ENCODE results near the gene MECP2. TPM values are rescaled to one million over a fixed set of nuclear protein-coding genes. Genes with fewer than 3 reads are reported as not detected.

The MECP2 gene
- total RNA-seq, 2 donors from 2014 or later: 65.5 to 103 TPM

GRCh38 chrX:154125391-154126040 is 28.0 kb upstream of the MECP2 start:
- no peak for DNase-seq (ENCODE audit: low spot score)
- Mint-ChIP-seq H3K9me3 (no peaks in the 10 kb centered on the region), H3K36me3 (no peaks in the 10 kb centered on the region), H3K27ac (no peak overlapping the region), H3K27me3 (no peaks in the 10 kb centered on the region), H3K4me3 (no peak overlapping the region), H3K4me1 (ENCODE audit: low read depth in 2 of 2) (peaks cover 5 to 19% of the 10 kb centered on the region in 2 donors)
- ATAC-seq: no peak

GRCh38 chrX:154123241-154124219 is 26.0 kb upstream of the MECP2 start:
- Mint-ChIP-seq H3K27me3 (no peaks in the 10 kb centered on the region), H3K9me3 (no peaks in the 10 kb centered on the region), H3K36me3 (no peaks in the 10 kb centered on the region), H3K27ac (peak overlapping the region in 1 of 2 donors; percentile 3), H3K4me1 (ENCODE audit: low read depth in 2 of 2) (peaks cover 5 to 19% of the 10 kb centered on the region in 2 donors), H3K4me3 (peak overlapping the region; percentile 58)
- ATAC-seq: peak; percentile 83 to 90
- no peak for DNase-seq (ENCODE audit: low spot score)

DNA sequence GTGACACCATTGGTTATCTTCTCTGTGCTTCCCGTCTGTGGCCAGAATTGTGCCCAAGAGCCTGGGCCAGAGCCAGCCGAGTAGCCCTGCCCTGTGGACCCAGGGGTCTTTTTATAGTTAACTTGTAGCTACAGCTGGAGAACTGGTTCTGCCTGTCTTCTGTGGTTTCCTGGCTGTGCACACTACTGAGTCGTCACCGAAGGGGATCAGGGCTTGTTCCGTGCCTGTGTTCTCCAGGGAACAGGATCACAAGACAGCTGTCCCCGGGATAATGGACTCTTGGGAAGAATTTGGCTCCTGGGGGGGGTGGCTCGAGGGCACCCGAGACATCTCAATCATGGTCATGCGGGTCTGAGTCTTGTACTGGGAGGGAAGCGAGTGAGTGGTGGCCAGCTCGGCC is 24.4 kb upstream of the MECP2 start:
- Mint-ChIP-seq H3K4me3 (no peak overlapping the region), H3K27me3 (no peaks in the 10 kb centered on the region), H3K4me1 (ENCODE audit: low read depth in 2 of 2) (peaks cover 5 to 19% of the 10 kb centered on the region in 2 donors), H3K27ac (no peak overlapping the region), H3K9me3 (no peaks in the 10 kb centered on the region), H3K36me3 (no peaks in the 10 kb centered on the region)
- ATAC-seq (no peak), DNase-seq (ENCODE audit: low spot score) (no peak)

DNA sequence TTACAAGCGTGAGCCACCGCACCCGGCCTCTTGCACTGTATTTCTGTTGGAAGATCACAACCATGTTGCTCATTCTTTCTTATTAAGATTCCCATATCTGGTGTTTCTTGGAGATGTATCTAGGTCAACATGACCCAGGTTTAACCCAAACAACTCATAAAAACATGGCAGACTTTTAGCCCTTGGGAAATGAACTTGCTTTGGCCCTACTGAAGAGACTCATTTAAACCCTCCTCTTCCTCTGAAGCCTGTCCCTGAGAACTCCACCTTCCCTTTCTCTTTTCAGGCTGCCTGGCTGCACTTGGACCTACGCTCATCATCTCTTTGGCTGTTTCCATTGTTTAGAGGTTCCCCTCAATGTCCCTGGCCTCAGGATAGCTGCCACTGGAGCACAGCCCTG is 23.7 kb upstream of the MECP2 start:
- H3K4me3 Mint-ChIP-seq: no peak overlapping the region

GRCh38 chrX:154120567-154120966 is 23.1 kb upstream of the MECP2 start:
- H3K36me3 Mint-ChIP-seq: no peaks in the 10 kb centered on the region
- H3K9me3 Mint-ChIP-seq: no peaks in the 10 kb centered on the region
- no peak for ATAC-seq
- no peaks in the 10 kb centered on the region for H3K27me3 Mint-ChIP-seq
- peaks cover 9 to 15% of the 10 kb centered on the region in 2 donors for H3K4me1 Mint-ChIP-seq (ENCODE audit: low read depth in 2 of 2)
- H3K4me3 Mint-ChIP-seq: no peak overlapping the region
- no peak overlapping the region for H3K27ac Mint-ChIP-seq
- no peak for DNase-seq (ENCODE audit: low spot score)

More for the DNA sequence above, 23.7 kb upstream of the MECP2 start:
- ATAC-seq (no peak), DNase-seq (ENCODE audit: low spot score) (no peak)
- Mint-ChIP-seq H3K36me3 (no peaks in the 10 kb centered on the region), H3K9me3 (no peaks in the 10 kb centered on the region), H3K4me1 (ENCODE audit: low read depth in 2 of 2) (peaks cover 8 to 19% of the 10 kb centered on the region in 2 donors), H3K27me3 (no peaks in the 10 kb centered on the region), H3K27ac (no peak overlapping the region)

DNA sequence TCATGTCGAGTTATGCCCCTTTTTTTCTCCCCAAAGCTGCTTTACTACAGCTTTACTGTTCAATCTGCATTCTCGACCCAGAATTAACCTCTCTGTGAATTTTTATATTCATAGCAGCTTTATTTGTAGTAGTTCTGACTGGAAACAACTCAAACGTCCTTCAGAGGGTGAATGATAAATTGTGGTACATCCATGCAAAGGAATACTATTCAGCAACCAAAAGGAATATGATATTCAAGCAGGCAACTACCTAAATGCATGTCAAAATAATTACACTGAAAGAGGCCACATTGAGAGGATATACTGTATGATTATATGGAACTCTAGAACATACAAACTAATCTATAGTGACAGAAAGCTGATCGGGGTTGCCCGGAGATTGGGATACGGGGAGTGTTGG is 20.0 kb upstream of the MECP2 start:
- Mint-ChIP-seq H3K4me3 (no peak overlapping the region), H3K9me3 (no peaks in the 10 kb centered on the region), H3K27ac (no peak overlapping the region), H3K36me3 (no peaks in the 10 kb centered on the region), H3K27me3 (peaks cover 0 to 8% of the 10 kb centered on the region in 2 donors), H3K4me1 (ENCODE audit: low read depth in 2 of 2) (peaks cover 3 to 9% of the 10 kb centered on the region in 2 donors)
- DNase-seq (ENCODE audit: low spot score) (no peak), ATAC-seq (no peak)

DNA sequence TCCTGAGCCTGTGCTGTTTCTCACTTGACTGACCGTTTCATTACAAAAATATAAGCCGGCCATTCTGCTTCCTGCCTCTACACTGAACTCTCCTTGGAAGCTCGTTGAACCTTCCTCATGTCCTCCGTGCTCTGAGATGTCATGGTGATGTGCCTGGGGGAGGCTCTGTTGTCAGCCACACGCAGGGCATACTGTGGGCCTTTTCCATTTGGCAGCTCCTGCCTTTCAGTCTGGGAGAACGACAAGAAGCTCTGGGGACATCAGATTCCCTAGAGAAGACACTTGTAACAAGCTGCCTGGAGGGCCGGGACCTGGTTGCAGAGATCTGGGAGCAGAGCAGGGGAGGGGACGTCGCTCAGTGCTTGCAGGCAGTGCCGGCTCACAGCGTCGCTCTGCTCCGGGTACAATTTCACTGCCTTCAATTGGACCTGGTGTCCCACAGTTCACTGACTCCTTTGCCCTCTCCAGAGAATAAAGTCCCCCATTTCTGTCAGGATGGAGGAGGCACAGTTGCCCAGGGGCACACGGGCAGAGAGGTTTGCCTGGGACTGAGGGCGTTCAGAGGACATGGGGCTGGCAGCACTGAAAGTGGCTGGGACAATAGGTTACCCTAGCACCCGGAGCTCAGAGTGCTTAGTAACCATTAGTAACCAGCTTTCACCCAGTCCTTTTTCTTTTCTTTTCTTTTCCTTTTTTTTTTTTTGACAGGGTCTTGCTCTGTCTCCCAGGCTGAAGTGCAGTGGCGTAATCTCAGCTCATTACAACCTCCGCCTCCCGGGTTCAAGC is 19.1 kb upstream of the MECP2 start:
- Mint-ChIP-seq H3K36me3 (no peaks in the 10 kb centered on the region), H3K9me3 (no peaks in the 10 kb centered on the region), H3K27ac (no peak overlapping the region), H3K4me1 (ENCODE audit: low read depth in 2 of 2) (peaks cover 0 to 9% of the 10 kb centered on the region in 2 donors), H3K4me3 (no peak overlapping the region), H3K27me3 (peaks cover 0 to 8% of the 10 kb centered on the region in 2 donors)
- no peak for DNase-seq (ENCODE audit: low spot score)
- no peak for ATAC-seq

- ATAC-seq: no peak
- Mint-ChIP-seq H3K27me3 (peaks cover 0 to 8% of the 10 kb centered on the region in 2 donors), H3K9me3 (no peaks in the 10 kb centered on the region), H3K4me3 (no peak overlapping the region), H3K27ac (no peak overlapping the region), H3K36me3 (no peaks in the 10 kb centered on the region), H3K4me1 (ENCODE audit: low read depth in 2 of 2) (peaks cover 0 to 9% of the 10 kb centered on the region in 2 donors)
- DNase-seq (ENCODE audit: low spot score): no peak
These were observed 18.2 kb upstream of the MECP2 start for GRCh38 chrX:154115750-154116149.

DNA sequence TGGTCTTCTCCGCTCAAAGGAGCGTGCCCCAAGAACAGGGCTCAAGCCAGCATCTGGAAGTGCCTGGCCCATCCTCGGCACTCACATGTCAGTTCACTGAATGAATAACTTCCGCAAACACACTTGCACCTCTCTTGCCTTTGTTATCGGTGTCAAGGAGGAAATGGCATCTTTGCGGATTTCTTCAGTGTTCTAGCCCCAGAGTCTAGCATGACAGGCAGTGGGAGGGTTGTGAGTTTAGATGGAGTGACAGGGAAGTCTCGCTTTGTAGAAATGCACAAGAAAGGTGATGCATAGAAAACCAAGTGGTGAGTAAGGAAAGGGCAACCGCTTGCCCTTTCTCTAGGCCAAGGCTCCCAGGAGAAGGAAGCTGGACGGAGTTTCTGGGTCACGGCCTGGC is 17.6 kb upstream of the MECP2 start:
- Mint-ChIP-seq H3K36me3 (no peaks in the 10 kb centered on the region), H3K4me3 (peak overlapping the region; percentile 27), H3K27ac (peak overlapping the region in 1 of 2 donors; percentile 46), H3K9me3 (no peaks in the 10 kb centered on the region), H3K27me3 (peaks cover 0 to 8% of the 10 kb centered on the region in 2 donors), H3K4me1 (ENCODE audit: low read depth in 2 of 2) (peaks cover under 1 to 9% of the 10 kb centered on the region in 2 donors)
- DNase-seq (ENCODE audit: low spot score): no peak
- ATAC-seq: peak in 1 of 2 donors; percentile 33

DNA sequence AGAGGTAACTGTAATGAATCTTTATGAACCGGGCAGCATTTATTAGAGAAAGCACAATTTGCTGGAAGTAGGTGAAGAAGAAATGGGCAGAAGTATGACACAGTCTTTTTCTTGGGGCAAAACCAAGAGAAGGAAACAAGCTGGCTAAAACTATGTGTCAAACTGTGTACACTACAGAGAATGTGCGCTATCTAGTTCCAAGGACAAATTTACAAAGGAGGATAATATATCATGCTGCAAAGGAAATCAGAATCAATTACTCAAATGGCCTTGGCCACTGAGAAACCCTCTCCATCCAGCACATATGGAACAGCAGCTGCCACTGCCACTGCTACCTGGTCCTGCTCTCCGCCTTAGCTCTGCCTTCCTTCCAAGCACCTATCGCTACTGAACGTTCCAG is 17.1 kb upstream of the MECP2 start:
- peaks cover 2 to 9% of the 10 kb centered on the region in 2 donors for H3K4me1 Mint-ChIP-seq (ENCODE audit: low read depth in 2 of 2)
- peak overlapping the region; percentile 27 for H3K4me3 Mint-ChIP-seq
- DNase-seq (ENCODE audit: low spot score) (no peak), ATAC-seq (no peak)
- H3K36me3 Mint-ChIP-seq: no peaks in the 10 kb centered on the region
- H3K9me3 Mint-ChIP-seq: no peaks in the 10 kb centered on the region
- peak overlapping the region in 1 of 2 donors; percentile 46 for H3K27ac Mint-ChIP-seq
- peaks cover 0 to 8% of the 10 kb centered on the region in 2 donors for H3K27me3 Mint-ChIP-seq

DNA sequence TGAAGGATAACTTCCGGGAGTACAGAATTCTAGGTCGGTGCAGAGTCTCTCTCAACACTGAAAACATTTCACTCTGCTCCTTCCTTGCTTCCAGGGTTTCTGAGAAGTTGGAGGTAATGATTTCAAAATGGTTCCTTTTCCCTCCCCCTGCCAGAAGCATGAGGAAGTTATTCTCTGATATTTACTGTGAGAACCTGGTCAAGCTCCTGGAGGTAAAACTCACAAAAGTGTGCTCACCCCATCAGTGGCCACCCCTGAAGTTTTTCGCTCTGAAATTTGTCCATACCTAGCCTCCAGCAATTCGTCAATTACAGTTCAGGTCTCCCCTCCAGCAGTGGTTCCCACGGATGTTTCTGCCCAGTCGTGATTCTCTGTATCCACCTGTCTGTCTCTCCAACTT is 16.2 kb upstream of the MECP2 start:
- Mint-ChIP-seq H3K4me1 (ENCODE audit: low read depth in 2 of 2) (peaks cover 2 to 9% of the 10 kb centered on the region in 2 donors), H3K27me3 (peaks cover 0 to 8% of the 10 kb centered on the region in 2 donors), H3K36me3 (no peaks in the 10 kb centered on the region), H3K27ac (no peak overlapping the region), H3K9me3 (no peaks in the 10 kb centered on the region), H3K4me3 (no peak overlapping the region)
- ATAC-seq (no peak), DNase-seq (ENCODE audit: low spot score) (no peak)

GRCh38 chrX:154098551-154098950 is 1.0 kb upstream of the MECP2 start:
- no peak for DNase-seq (ENCODE audit: low spot score)
- H3K27ac Mint-ChIP-seq: peak overlapping the region; percentile 80 to 85
- peaks cover 32 to 34% of the 10 kb centered on the region in 2 donors for H3K4me1 Mint-ChIP-seq (ENCODE audit: low read depth in 2 of 2)
- peak overlapping the region; percentile 88 for H3K4me3 Mint-ChIP-seq
- H3K36me3 Mint-ChIP-seq: peaks cover 5% of the 10 kb centered on the region
- H3K9me3 Mint-ChIP-seq: no peaks in the 10 kb centered on the region
- H3K27me3 Mint-ChIP-seq: peaks cover 0 to 25% of the 10 kb centered on the region in 2 donors
- ATAC-seq: no peak

- peak; percentile 66 for DNase-seq (ENCODE audit: low spot score)
- peaks cover 0 to 23% of the 10 kb centered on the region in 2 donors for H3K27me3 Mint-ChIP-seq
- H3K9me3 Mint-ChIP-seq: no peaks in the 10 kb centered on the region
- peak; percentile 60 to 66 for ATAC-seq
- peaks cover 42 to 45% of the 10 kb centered on the region in 2 donors for H3K4me1 Mint-ChIP-seq (ENCODE audit: low read depth in 2 of 2)
- peaks cover 5% of the 10 kb centered on the region for H3K36me3 Mint-ChIP-seq
- H3K4me3 Mint-ChIP-seq: peak overlapping the region; percentile 95
- H3K27ac Mint-ChIP-seq: peak overlapping the region; percentile 85 to 88
These were observed 421 bp downstream of the MECP2 start for GRCh38 chrX:154097003-154097588.
